ENCODE data around the gene TOR4A.
A peak's percentile ranks its signal among the peaks of the same experiment; 100 is the strongest.

TOR4A gene

GRCh38 chr9:137245450-137246421 is 31.8 kb upstream of the TOR4A start:
- no peak for TF ChIP-seq OSR1 (CRISPR knock-in tag; IDR thresholded peaks at IDR 0.05)
- TF ChIP-seq SNAI2 (CRISPR knock-in tag; IDR thresholded peaks at IDR 0.05): no peak
- TF ChIP-seq CREB5 (CRISPR knock-in tag; IDR thresholded peaks at IDR 0.05; ENCODE audit: low read depth): no peak
- no peak for TF ChIP-seq CSDC2 (CRISPR knock-in tag; IDR thresholded peaks at IDR 0.05)
- TF ChIP-seq ZC3H10 (CRISPR knock-in tag; IDR thresholded peaks at IDR 0.05): no peak
- ATAC-seq: peak; percentile 1; the same call in 2 of the 3 replicates

GRCh38 chr9:137247135-137247915 is 30.2 kb upstream of the TOR4A start:
- no peak for TF ChIP-seq ZNF70 (CRISPR knock-in tag; IDR thresholded peaks at IDR 0.05)
- TF ChIP-seq GLIS3 (CRISPR knock-in tag; IDR thresholded peaks at IDR 0.05): no peak
- TF ChIP-seq SNAI2 (CRISPR knock-in tag; IDR thresholded peaks at IDR 0.05): no peak
- TF ChIP-seq ZFP30 (CRISPR knock-in tag; IDR thresholded peaks at IDR 0.05): no peak
- TF ChIP-seq ZNF8 (CRISPR knock-in tag; IDR thresholded peaks at IDR 0.05): no peak
- no peak for TF ChIP-seq ZC3H10 (CRISPR knock-in tag; IDR thresholded peaks at IDR 0.05)
- no peak for TF ChIP-seq PATZ1 (CRISPR knock-in tag; IDR thresholded peaks at IDR 0.05; ENCODE audit: borderline replicate concordance)
- no peak for TF ChIP-seq CSDC2 (CRISPR knock-in tag; IDR thresholded peaks at IDR 0.05)
- no peak for TF ChIP-seq ARNTL (CRISPR knock-in tag; IDR thresholded peaks at IDR 0.05; ENCODE audit: borderline replicate concordance, low read depth)
- TF ChIP-seq ZFP3 (CRISPR knock-in tag; IDR thresholded peaks at IDR 0.05): no peak
- TF ChIP-seq POU6F1 (CRISPR knock-in tag; IDR thresholded peaks at IDR 0.05; ENCODE audit: borderline replicate concordance, low read depth): no peak
- no peak for TF ChIP-seq ISL1 (CRISPR knock-in tag; IDR thresholded peaks at IDR 0.05)
- TF ChIP-seq CSRNP3 (CRISPR knock-in tag; IDR thresholded peaks at IDR 0.05): no peak
- TF ChIP-seq ZNF565 (CRISPR knock-in tag; conservative IDR thresholded peaks at IDR 0.05; ENCODE audit: low read depth): no peak
- TF ChIP-seq PPARA (CRISPR knock-in tag; IDR thresholded peaks at IDR 0.05; ENCODE audit: borderline replicate concordance): no peak
- no peak for TF ChIP-seq TOX (CRISPR knock-in tag; IDR thresholded peaks at IDR 0.05; ENCODE audit: borderline replicate concordance)
- no peak for ATAC-seq

- ATAC-seq: no peak
- TF ChIP-seq CSRNP3 (CRISPR knock-in tag; IDR thresholded peaks at IDR 0.05) (no peak), RARB (CRISPR knock-in tag; IDR thresholded peaks at IDR 0.05) (no peak)
Observed at GRCh38 chr9:137247916-137248175, 29.7 kb upstream of the TOR4A start.
